OCI-M1 (cell line): Measurements from ENCODE around the gene DLGAP1.

ENCODE experiments used
- DNase-seq: peaks from one replicate; lab custom pipeline; 2025; lab: John Stamatoyannopoulos, UW

The DLGAP1 gene

DNA sequence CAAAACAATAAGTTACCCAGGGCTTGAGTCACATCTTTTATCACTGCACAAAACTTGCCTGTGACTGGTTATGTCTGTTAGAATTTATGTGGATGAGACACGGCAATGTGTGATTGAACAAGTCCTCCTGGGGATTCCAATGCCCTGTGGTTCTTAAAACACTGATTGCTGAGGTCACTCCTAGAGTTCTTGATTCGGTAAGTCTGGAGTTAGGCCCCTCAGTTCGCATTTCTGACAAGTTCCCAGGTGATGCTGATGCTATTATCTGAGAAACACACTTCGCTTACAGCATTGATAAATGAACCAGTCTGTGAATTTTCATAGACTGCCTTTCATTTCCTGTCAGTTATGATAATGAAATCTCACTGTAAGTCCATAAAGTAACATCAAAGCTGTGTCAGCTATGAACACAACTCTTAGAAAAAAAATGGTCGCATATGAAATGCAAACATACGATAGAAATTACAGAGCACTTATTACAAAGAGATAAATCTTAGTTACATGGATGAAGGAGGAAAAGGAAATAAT lies 214.0 kb downstream of the DLGAP1 start:
- no peak for DNase-seq

GRCh38 chr18:4238966-4239365 lies 216.1 kb downstream of the DLGAP1 start:
- no peak for DNase-seq

- DNase-seq: no peak
These were observed 217.5 kb downstream of the DLGAP1 start for GRCh38 chr18:4237664-4238041.

DNA sequence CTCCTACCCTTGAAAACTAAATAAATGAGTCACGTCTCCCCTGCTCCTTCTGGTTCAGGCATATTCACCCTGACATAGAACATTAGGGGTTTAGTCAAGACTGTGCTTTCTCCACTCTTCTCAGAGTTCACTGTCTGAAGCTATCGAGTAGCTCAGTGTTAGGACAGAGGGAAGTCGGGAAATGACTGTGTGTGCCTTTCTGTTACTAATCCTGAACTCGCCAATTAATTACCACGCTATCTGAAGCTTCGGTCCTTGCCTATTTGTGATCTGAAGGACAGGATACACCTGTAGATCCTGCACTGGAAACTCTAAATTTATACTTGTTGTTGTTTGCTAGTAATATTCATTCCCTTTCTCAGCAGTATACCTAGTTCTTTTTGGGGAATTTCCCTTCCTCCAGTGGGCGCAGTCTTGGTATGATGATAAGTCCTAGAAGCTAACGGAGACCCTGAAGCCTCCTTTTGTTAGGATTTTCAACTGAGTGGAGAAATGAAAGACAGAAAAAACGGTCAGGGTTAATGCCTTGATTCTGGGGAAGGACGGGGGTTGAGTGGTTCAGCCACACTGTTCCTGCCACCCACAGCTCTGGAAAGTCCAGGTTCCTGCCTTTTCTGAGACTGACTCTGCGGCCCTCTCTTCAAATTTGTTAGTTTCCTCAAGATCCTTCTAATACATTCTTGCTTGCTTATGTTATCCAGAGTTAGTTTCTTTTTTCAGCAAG lies 218.0 kb downstream of the DLGAP1 start:
- peak; percentile 13 for DNase-seq

- no peak for DNase-seq
These were observed 221.6 kb downstream of the DLGAP1 start for GRCh38 chr18:4233468-4233867.

DNA sequence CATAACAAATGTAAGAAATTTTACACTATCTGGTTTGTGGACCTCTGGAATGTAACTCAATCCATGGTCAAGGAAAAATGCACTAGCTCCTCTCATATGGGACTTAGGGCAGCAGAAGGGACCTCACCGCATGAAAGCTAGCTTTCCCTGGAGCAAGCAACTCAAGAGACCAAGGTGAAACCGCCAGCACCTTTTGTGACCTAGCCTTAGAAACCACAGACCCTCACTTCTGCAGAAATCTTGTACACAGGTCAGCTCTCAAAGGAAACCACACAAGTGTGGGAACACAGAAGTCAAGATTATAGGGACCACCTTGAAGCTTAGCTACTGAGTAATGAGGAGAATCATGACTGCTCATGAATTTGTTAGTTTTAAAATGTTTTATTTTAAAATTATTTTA lies 222.5 kb downstream of the DLGAP1 start:
- DNase-seq: no peak

GRCh38 chr18:4231260-4231659 lies 223.8 kb downstream of the DLGAP1 start:
- no peak for DNase-seq

DNA sequence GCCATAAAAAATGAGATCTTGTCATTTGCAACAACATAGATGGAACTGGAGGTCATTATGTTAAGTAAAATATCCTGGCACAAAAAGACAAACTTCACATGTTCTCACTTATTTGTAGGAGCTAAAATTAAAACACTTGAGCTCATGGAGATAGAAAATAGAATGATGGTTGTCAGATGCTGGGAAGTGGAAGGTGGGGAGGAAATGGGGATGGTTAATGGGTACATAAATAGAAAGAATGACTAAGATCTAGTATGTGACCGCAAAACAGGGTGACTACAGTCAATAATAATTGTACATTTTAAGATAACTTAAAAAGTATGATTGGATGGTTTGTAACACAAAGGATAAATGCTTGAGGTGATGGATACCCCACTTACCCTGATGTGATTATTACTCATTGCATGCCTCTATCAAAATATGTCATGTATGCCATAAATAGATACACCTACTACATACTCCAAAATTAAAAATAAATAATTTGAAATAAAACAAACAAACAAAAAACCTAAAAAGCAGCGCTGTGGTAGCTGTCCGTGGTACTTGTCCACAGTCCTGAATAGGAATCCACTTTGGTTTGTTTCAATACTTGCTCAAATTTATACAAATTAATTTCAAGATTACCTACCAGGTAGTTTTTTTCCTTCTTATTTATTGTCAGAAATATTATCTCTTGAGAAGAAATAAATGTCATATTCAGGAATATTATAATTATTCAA lies 224.5 kb downstream of the DLGAP1 start:
- DNase-seq: no peak

- no peak for DNase-seq
These were observed 230.9 kb downstream of the DLGAP1 start for GRCh38 chr18:4224031-4224704.

DNA sequence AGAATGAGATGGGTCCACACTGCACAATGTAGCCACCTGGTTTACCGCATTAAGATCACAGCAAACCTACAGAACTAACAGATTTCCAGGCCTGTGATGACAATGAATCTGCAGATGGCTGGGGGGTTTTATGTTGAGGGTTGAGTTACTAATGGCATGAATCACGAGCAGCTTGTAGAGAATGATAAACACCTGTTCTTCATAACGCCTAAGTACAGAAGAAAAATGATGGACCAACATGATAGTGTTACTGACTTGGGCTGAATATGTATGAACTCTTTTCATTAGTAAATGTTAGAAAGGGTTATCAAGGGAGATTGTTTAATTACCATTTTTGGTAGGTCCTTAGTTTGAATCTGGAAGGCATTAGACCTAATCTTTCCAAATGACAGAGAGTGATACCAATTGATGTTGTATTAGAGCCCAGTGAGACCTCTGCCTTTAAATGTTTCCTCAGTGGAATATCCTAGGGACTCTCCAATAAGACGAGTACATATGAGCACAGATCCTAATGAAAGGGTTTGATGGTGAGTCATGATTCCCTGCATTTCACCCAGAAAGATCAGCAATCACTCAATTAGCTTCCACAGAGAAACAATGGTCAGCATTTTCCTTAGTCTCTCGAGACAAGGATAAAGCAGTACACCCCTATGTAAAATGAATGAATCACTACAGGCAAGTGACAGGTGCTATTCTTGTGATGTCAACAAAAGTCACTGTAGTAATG lies 243.8 kb downstream of the DLGAP1 start:
- DNase-seq: no peak

- no peak for DNase-seq
These were observed 246.7 kb downstream of the DLGAP1 start for GRCh38 chr18:4208366-4208765.

DNA sequence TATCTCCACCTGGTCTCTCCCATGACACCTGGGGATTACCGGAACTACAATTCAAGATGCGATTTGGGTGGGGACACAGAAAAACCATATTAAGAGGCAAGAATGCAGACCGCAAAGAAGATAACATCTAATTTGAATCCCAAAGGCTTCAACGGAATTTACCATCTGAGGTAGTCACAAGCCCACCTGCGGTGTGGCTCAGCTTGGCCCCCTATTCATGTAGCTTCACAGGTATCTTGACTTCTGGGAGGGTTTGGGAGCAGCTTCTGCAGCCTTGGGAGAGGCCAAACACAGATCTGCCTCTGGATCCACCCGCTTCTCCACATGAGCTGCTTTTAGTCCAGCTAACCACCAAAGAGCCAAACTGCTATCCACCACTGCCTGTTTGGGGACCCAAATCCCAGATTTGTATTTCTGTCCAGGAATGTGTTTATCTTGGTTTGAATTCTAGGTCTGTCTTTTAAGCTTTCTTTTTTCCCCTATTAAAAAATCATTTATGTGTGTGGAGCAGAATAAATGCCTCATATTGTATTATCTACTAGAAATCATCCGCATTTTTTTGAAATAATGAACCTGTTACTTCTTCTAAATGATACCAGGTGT lies 247.6 kb downstream of the DLGAP1 start:
- no peak for DNase-seq

DNA sequence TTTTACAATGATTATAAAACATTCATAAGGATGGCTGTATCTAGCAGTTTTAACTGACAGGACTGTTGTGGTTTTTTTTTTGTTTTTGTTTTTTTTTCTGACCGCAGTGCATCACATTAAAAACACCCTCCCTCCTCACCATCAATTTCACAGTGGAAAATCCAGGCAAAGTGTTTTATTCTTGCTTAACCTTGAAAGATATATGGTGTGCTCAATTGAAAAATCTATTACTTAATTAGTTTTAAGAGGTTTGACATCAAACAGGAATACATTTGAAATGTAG lies 250.7 kb downstream of the DLGAP1 start:
- no peak for DNase-seq

- no peak for DNase-seq
These were observed 251.3 kb downstream of the DLGAP1 start for GRCh38 chr18:4203568-4204437.

DNA sequence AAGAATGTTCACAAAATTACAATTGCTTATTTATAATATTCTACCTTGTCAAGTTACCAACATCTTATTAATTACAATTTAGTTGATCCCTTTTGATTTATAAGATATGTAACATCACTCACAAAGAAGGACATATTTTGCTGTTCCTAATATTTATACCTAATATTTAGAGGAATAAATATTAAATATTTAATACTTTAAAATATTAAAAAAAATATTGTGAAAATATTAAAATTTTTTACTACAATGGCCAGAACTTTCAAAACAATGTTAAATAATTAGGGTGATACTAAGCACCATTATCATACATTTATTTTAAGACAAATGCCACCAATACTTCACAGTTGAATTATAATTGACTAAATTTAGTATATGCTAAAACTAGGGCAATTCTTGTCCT lies 254.7 kb downstream of the DLGAP1 start:
- DNase-seq: no peak

DNA sequence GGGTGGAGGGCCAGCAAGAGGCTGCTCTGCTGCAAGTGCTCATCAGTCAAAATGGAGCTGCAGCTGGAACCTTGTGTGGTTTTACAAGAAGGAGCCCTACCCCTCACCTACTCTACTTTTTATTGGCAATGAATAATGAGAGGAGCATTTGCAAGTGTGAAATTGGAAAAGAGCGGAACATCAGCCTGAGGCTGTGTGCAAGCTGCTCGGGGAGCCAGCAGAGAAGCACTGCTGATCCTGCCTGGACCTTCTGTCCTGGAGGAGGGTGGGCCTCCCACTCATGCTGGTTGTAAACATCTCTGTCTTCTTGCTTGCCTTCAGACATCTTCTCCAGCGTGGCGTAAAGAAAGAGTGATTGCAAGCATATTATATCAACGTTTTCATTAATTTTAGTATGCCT lies 256.2 kb downstream of the DLGAP1 start:
- DNase-seq: no peak

DNA sequence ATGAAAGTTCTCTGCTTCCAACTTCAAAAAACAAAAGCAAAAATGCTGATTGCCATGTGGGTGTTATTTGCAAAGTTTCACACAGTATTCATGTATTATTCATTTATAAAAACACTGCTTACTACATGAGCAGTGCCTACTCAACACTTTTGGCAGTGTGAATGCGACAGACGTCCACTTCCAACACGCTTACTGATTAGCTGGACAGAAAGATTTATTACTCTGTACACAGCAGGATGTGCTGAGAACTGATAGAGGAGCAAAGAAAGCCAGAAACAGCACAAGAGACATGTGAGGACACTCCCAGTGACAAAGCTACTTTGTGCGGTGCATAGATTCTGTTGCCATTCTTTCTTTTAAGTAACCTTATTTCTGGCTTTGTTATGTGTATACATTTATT lies 258.8 kb downstream of the DLGAP1 start:
- DNase-seq: peak; percentile 86

GRCh38 chr18:4193086-4193485 lies 262.0 kb downstream of the DLGAP1 start:
- DNase-seq: no peak

DNA sequence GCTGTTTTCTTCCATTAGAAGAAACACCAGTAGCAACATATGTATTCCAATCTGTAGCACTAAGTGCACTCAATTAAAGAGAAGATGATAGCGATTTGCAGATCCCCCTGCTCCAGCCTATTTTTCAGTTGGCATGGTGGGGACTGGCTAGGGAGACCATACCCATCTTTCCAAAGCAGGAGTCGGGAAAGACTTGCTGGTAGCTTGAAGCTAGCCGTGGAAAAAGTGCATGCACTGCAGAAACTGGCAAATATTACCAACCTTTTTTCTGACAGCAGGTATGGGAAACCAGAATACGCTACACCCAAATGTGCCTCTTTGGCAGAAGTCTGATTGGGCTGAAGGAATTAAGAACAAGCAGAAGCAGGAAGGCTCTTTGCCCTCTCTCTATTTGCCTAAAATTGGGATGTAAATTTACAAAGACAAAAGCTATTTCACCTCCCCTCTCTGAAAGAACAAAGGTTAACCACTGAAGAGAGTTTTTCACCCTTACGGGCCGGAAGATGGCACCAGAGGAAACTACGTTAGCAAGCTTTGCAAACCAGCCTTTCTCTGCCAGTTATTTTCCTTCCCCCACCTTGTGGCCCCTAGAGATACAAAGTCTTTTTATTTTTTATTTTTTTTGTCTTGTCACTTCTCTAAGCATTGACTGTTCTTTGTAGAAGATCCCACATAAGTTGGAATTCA lies 273.1 kb downstream of the DLGAP1 start:
- DNase-seq: peak; percentile 20

GRCh38 chr18:4181086-4181485 lies 274.0 kb downstream of the DLGAP1 start:
- no peak for DNase-seq
